K562 (cell line): ENCODE data around the gene DDOST. TPM values are rescaled to one million over a fixed set of nuclear protein-coding genes. Genes with fewer than 3 reads are reported as not detected.

Experiments used
- ARHGAP35 ChIP-seq: fragments of 450-650 bp; IDR thresholded peaks from 2 replicates; pipeline ENCODE4 v1.6.1; 2018; ENCODE audit not compliant: partially characterized antibody
- BDP1 ChIP-seq: IDR thresholded peaks from 3 replicates; pipeline ENCODE4 v1.6.1; 2011; ENCODE audit not compliant: insufficient read length, insufficient read depth
- CBX1 ChIP-seq: sonication (generic); IDR thresholded peaks from 2 replicates; pipeline ENCODE4 v1.6.1; 2016; ENCODE audit warnings: antibody characterized with exemption, low read depth, mild to moderate bottlenecking
- GATAD2B ChIP-seq: fragments of 450-650 bp; IDR thresholded peaks from 2 replicates; pipeline ENCODE4 v1.6.1; 2017; ENCODE audit warnings: mild to moderate bottlenecking, borderline replicate concordance
- GTF2F1 ChIP-seq: IDR thresholded peaks from 2 replicates; pipeline ENCODE4 v1.6.1; 2011; ENCODE audit warnings: low read depth, low read length, improper control_type of control experiment
- HDAC3 ChIP-seq: fragments of 450-650 bp; IDR thresholded peaks from 2 replicates; pipeline ENCODE4 v1.6.1; 2018; ENCODE audit warnings: borderline replicate concordance, mild to moderate bottlenecking, moderate library complexity; ENCODE audit not compliant: partially characterized antibody
- PHTF2 ChIP-seq: fragments of 250-450 bp; sonication (Bioruptor Pico); IDR thresholded peaks from 2 replicates; pipeline ENCODE4 v1.5.0; 2021; ENCODE audit warnings: mild to moderate bottlenecking
- POLR2H ChIP-seq: IDR thresholded peaks from 2 replicates; pipeline ENCODE4 v1.6.1; 2016; ENCODE audit warnings: missing genetic modification characterization, low read depth, mild to moderate bottlenecking, control low read depth, missing compliant biosample characterization, moderate library complexity
- RB1 ChIP-seq: fragments of 450-650 bp; IDR thresholded peaks from 2 replicates; pipeline ENCODE4 v1.6.1; 2017; ENCODE audit warnings: low read depth, mild to moderate bottlenecking
- ZKSCAN3 ChIP-seq: fragments of 250-450 bp; sonication (Bioruptor Pico); IDR thresholded peaks from 2 replicates; pipeline ENCODE4 v1.4.0; 2020
- ZNF217 ChIP-seq: sonication (generic); formaldehyde crosslinking; IDR thresholded peaks from 2 replicates; pipeline ENCODE4 v1.8.0; 2022; ENCODE audit warnings: mild to moderate bottlenecking, missing genetic modification reagents
- ZNF311 ChIP-seq: fragments of 250-450 bp; sonication (Bioruptor Pico); IDR thresholded peaks from 2 replicates; pipeline ENCODE4 v1.4.0; 2020; ENCODE audit warnings: mild to moderate bottlenecking, moderate library complexity
- ZNF764 ChIP-seq: fragments of 250-450 bp; sonication (Bioruptor Pico); IDR thresholded peaks from 2 replicates; pipeline ENCODE4 v1.4.0; 2020; ENCODE audit warnings: low read depth, mild to moderate bottlenecking, moderate library complexity
- polyA plus RNA-seq, 8 experiments: library from polyadenylated mRNA; depleted of rRNA in 4 of 8; stranded (reverse) in 5 of 8; unstranded in 3 of 8; fragments of >200 nt; fragmentation: Nextera tagmentation in 2 of 8; fragmentation: Illumina TruSeq in 1 of 8; extraction: Ambion mirVana in 2 of 8; extraction: Trizol in 1 of 8; gene quantifications; 2 replicates each; pipeline versions ENCODE4 v1.2.1 to v1.2.3, GENCODE V29; 2011 to 2014; ENCODE audit warnings: inconsistent platforms in 1 of 8, missing spikeins in 1 of 8
- total RNA-seq, 7 experiments: library from RNA; depleted of rRNA in 6 of 7; stranded (reverse); fragments of >200 nt in 6 of 7; fragmentation: Illumina TruSeq in 2 of 7; extraction: Trizol in 2 of 7; gene quantifications; 2 replicates each; pipeline versions ENCODE4 v1.2.1 to v1.2.3, GENCODE V29; 2011 to 2021; ENCODE audit warnings: low replicate concordance in 1 of 7
- TF ChIP-seq, protein P1 (sequence below), 2 experiments: IDR thresholded peaks in 1 of 2; conservative IDR thresholded peaks in 1 of 2; 2 replicates each; pipeline ENCODE4 v1.6.1; 2016; ENCODE audit warnings: low read depth in 2 of 2, mild to moderate bottlenecking in 1 of 2, missing compliant biosample characterization in 1 of 2, missing genetic modification characterization in 1 of 2, moderate library complexity in 1 of 2
- TF ChIP-seq, protein P2 (sequence below): fragments of 250-450 bp; sonication (Bioruptor Pico); IDR thresholded peaks from 2 replicates; pipeline ENCODE4 v1.4.0; 2020; ENCODE audit warnings: mild to moderate bottlenecking, moderate library complexity, borderline replicate concordance
- TF ChIP-seq, protein P3 (sequence below): fragments of 200-800 bp; sonication (Bioruptor generic); IDR thresholded peaks from 2 replicates; pipeline ENCODE4 v1.6.1; 2017; ENCODE audit warnings: missing genetic modification characterization, missing compliant biosample characterization
- TF ChIP-seq, protein P4 (sequence below): fragments of 250-450 bp; sonication (Bioruptor Pico); IDR thresholded peaks from 2 replicates; pipeline ENCODE4 v1.8.0; 2022; ENCODE audit warnings: inconsistent platforms

DDOST gene
- total and polyA plus RNA-seq, 9 of the 15 experiments (the other 6 are each of a cell fraction or from before 2014, with no cell fraction given) = 173 to 306 (median 222) TPM

DNA sequence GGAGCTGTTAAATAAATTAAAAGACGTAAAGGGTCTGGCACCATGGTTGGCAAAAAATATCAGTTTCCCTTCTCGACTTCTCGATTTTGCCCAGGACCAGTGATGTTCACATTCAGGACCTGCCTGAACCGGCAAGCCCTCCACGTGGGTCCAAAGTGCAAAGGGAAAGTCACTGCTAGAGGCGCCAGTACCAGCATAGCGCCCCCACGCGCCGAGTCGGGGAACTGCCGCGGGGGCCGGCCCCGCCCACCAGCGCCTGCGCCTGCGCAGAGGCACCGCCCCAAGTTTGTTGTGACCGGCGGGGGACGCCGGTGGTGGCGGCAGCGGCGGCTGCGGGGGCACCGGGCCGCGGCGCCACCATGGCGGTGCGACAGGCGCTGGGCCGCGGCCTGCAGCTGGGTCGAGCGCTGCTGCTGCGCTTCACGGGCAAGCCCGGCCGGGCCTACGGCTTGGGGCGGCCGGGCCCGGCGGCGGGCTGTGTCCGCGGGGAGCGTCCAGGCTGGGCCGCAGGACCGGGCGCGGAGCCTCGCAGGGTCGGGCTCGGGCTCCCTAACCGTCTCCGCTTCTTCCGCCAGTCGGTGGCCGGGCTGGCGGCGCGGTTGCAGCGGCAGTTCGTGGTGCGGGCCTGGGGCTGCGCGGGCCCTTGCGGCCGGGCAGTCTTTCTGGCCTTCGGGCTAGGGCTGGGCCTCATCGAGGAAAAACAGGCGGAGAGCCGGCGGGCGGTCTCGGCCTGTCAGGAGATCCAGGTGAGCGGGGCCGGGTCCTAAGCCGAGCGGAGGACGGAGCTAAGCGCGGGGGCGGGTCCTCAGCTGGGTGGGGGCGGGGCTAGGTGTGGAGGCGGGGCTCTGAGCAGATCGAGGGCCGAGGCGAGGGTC, 27.7 kb downstream of the DDOST start, which contains the start of gene PINK1 (continued):
- TF ChIP-seq, protein P1, sequence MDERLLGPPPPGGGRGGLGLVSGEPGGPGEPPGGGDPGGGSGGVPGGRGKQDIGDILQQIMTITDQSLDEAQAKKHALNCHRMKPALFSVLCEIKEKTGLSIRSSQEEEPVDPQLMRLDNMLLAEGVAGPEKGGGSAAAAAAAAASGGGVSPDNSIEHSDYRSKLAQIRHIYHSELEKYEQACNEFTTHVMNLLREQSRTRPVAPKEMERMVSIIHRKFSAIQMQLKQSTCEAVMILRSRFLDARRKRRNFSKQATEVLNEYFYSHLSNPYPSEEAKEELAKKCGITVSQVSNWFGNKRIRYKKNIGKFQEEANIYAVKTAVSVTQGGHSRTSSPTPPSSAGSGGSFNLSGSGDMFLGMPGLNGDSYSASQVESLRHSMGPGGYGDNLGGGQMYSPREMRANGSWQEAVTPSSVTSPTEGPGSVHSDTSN (CRISPR knock-in tag; IDR thresholded peaks at IDR 0.05; ENCODE audit: low read depth) = no peak
- TF ChIP-seq, protein P1 (tag; conservative IDR thresholded peaks at IDR 0.05; ENCODE audit: low read depth) = no peak
- TF ChIP-seq GTF2F1 (peak; percentile 45; the same call in 1 of the 2 replicates), GATAD2B (peak; percentile 89; the same call in 1 of the 2 replicates), ZNF764 (no peak), ZNF217 (CRISPR knock-in tag) (no peak), ARHGAP35 (no peak), ZNF311 (no peak), RB1 (peak; percentile 97), HDAC3 (no peak), CBX1 (peak; percentile 70), ZKSCAN3 (no peak), PHTF2 (CRISPR knock-in tag) (no peak), BDP1 (no peak), POLR2H (tag) (no peak)
- TF ChIP-seq, protein P2, sequence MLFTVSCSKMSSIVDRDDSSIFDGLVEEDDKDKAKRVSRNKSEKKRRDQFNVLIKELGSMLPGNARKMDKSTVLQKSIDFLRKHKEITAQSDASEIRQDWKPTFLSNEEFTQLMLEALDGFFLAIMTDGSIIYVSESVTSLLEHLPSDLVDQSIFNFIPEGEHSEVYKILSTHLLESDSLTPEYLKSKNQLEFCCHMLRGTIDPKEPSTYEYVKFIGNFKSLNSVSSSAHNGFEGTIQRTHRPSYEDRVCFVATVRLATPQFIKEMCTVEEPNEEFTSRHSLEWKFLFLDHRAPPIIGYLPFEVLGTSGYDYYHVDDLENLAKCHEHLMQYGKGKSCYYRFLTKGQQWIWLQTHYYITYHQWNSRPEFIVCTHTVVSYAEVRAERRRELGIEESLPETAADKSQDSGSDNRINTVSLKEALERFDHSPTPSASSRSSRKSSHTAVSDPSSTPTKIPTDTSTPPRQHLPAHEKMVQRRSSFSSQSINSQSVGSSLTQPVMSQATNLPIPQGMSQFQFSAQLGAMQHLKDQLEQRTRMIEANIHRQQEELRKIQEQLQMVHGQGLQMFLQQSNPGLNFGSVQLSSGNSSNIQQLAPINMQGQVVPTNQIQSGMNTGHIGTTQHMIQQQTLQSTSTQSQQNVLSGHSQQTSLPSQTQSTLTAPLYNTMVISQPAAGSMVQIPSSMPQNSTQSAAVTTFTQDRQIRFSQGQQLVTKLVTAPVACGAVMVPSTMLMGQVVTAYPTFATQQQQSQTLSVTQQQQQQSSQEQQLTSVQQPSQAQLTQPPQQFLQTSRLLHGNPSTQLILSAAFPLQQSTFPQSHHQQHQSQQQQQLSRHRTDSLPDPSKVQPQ = no peak
- TF ChIP-seq, protein P3, sequence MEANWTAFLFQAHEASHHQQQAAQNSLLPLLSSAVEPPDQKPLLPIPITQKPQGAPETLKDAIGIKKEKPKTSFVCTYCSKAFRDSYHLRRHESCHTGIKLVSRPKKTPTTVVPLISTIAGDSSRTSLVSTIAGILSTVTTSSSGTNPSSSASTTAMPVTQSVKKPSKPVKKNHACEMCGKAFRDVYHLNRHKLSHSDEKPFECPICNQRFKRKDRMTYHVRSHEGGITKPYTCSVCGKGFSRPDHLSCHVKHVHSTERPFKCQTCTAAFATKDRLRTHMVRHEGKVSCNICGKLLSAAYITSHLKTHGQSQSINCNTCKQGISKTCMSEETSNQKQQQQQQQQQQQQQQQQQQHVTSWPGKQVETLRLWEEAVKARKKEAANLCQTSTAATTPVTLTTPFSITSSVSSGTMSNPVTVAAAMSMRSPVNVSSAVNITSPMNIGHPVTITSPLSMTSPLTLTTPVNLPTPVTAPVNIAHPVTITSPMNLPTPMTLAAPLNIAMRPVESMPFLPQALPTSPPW = peak; percentile 89
- TF ChIP-seq, protein P4, sequence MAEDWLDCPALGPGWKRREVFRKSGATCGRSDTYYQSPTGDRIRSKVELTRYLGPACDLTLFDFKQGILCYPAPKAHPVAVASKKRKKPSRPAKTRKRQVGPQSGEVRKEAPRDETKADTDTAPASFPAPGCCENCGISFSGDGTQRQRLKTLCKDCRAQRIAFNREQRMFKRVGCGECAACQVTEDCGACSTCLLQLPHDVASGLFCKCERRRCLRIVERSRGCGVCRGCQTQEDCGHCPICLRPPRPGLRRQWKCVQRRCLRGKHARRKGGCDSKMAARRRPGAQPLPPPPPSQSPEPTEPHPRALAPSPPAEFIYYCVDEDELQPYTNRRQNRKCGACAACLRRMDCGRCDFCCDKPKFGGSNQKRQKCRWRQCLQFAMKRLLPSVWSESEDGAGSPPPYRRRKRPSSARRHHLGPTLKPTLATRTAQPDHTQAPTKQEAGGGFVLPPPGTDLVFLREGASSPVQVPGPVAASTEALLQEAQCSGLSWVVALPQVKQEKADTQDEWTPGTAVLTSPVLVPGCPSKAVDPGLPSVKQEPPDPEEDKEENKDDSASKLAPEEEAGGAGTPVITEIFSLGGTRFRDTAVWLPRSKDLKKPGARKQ (CRISPR knock-in tag) = no peak
